Coronary artery (tissue), 2 donors: ENCODE measurements around the gene KLK13.

Source experiments
- DNase-seq: peaks from one replicate; pipeline ENCODE4 v3.0.0-alpha.2; 2017; ENCODE audit warnings: low spot score
- H3K27ac ChIP-seq, 2 donors: fragments of 200-600 bp; sonication (generic); one replicate each; pipeline ENCODE4 v1.5.1; 2016 to 2019
- H3K4me3 ChIP-seq: fragments of 200-600 bp; sonication (generic); 2 replicates; pipeline ENCODE4 v1.5.1; 2016; ENCODE audit warnings: mild to moderate bottlenecking, moderate library complexity
- TF ChIP-seq, protein P1 (sequence below): fragments of 200-600 bp; sonication (generic); IDR thresholded peaks from one replicate; pipeline ENCODE4 v1.5.1; 2019; ENCODE audit warnings: antibody characterized with exemption

KLK13 gene

DNA sequence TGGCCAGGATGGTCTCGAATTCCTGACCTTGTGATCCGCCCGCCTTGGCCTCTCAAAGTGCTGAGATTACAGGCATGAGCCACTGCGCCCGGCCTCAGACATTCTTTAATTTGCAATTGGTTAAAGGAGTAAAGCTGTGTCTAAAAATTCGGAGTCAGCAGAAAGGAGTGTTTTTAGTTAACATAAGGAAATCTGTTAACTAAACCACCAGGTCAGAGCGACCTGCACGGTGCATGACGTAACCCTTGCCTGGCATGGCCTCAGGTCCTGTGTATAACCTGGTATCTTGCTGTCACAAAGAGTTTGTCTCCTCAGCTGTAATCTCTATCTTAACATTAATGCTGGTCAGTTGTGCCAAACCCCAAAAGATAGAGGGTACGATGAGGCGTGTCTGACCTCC, 20.6 kb downstream of the KLK13 start:
- H3K27ac ChIP-seq: no peak overlapping the region
- H3K4me3 ChIP-seq: no peak overlapping the region
- TF ChIP-seq, protein P1, sequence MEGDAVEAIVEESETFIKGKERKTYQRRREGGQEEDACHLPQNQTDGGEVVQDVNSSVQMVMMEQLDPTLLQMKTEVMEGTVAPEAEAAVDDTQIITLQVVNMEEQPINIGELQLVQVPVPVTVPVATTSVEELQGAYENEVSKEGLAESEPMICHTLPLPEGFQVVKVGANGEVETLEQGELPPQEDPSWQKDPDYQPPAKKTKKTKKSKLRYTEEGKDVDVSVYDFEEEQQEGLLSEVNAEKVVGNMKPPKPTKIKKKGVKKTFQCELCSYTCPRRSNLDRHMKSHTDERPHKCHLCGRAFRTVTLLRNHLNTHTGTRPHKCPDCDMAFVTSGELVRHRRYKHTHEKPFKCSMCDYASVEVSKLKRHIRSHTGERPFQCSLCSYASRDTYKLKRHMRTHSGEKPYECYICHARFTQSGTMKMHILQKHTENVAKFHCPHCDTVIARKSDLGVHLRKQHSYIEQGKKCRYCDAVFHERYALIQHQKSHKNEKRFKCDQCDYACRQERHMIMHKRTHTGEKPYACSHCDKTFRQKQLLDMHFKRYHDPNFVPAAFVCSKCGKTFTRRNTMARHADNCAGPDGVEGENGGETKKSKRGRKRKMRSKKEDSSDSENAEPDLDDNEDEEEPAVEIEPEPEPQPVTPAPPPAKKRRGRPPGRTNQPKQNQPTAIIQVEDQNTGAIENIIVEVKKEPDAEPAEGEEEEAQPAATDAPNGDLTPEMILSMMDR: no peak
- no peak for DNase-seq

DNA sequence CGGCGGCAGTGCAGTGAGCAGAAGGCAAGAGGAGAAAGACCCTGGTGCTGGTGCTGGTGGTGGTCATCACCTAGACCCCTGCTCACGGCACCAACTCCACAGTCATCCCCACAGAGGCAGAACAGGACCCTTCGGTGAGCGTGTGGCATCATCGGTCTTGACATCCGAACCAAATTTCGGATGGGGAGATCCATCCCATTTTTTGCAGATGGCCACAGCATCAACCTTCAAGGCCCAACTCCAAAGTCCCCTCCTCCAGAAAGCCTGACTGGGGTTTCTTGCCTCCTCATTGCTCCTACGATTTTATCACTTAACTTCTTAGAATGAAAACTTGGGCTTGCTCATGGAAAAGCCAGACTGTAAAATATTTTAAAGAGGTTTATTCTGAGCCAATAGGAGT, 21.4 kb downstream of the KLK13 start:
- Histone ChIP-seq H3K4me3 (no peak overlapping the region), H3K27ac (no peak overlapping the region)
- no peak for DNase-seq
- TF ChIP-seq, protein P1: no peak

DNA sequence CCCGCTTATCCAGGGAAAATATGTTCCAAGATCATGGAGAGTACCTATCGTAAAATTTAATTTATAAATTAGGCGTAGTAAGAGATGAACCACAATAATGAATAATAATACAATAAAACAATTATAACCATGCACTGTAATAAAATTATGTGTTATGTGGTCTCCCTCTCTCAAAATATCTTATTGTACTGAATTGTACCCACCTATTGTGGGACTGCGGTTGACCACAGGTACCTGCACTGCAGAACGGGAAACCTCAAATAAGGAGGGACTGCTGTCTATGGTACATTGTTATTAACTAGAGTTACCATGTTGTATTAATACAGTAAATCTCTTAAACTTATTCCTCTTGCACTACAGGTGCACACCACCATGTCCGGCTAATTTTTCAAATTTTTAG, 24.7 kb downstream of the KLK13 start:
- TF ChIP-seq, protein P1: no peak
- no peak for DNase-seq
- Histone ChIP-seq H3K4me3 (no peak overlapping the region), H3K27ac (no peak overlapping the region)

DNA sequence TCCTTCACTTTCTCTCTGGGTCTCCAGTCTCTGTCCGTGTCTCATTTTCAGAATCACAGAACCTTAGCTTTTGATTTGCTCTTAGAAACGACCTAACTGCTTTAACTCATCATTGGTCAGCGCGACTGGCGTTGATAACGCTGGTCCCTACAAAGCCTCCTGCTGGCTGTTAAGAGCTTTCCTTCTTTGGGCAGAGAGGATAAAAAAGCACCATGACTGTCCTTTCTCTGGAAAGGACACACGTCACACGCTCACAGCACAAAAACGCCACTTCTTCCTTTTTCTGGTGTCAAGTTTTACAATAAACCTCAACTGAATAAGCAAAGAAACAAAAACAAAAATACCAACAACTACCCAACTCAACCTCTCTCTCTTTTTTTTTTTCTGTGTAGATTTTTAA, 28.4 kb downstream of the KLK13 start:
- no peak for DNase-seq

DNA sequence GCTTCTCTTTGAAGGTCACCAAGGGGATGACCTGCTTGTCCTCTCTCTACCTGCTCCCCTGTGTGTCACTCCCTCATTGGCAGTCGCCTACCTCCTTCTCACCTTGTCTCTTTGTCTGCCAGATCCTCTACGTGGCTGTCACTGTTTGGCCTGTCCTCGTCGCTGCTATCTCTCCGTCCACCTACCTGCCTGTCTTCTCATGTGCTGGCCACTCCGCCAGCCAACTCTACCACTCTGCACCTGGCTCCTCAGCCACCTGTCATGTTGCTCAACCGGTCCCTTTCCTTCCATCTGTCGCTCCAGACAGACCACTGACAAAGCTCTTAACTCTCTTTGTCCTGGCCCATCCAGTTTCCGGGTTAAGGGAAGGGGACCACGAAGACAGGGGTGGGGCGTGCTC, 30.2 kb downstream of the KLK13 start, which contains the start of gene KLK12:
TSS of gene KLK12 (minus strand) at position 299 of the 400 bp plus-strand sequence. CDS start 381 bp downstream, outside the sequence.
- no peak within 1 kb of the TSS for H3K27ac ChIP-seq
- no peak within 1 kb of the TSS for H3K4me3 ChIP-seq
- DNase-seq: no peak
- TF ChIP-seq, protein P1: no peak

More for the DNA sequence above, 28.4 kb downstream of the KLK13 start:
- Histone ChIP-seq H3K4me3 (no peak overlapping the region), H3K27ac (no peak overlapping the region)
- TF ChIP-seq, protein P1: no peak

DNA sequence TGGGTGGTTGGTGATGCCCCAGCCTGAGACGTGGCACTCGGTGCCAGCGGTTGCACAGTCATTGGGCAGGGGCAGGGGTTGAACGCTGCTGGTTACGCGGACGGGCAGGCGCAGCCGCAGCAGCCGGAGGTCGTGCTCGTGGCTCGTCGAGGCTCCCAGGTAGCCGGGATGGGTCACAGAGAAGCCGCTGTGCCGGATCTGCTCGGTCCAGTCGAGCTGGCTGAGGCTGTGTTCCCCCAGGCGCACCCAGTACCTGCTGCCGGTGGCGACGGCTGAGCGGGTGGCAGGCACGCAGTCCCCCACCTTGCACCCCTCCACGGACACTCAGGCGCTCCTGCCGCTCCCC, 33.0 kb downstream of the KLK13 start:
- TF ChIP-seq, protein P1: no peak
- Histone ChIP-seq H3K27ac (no peak overlapping the region), H3K4me3 (no peak overlapping the region)
- peak; percentile 41 for DNase-seq

DNA sequence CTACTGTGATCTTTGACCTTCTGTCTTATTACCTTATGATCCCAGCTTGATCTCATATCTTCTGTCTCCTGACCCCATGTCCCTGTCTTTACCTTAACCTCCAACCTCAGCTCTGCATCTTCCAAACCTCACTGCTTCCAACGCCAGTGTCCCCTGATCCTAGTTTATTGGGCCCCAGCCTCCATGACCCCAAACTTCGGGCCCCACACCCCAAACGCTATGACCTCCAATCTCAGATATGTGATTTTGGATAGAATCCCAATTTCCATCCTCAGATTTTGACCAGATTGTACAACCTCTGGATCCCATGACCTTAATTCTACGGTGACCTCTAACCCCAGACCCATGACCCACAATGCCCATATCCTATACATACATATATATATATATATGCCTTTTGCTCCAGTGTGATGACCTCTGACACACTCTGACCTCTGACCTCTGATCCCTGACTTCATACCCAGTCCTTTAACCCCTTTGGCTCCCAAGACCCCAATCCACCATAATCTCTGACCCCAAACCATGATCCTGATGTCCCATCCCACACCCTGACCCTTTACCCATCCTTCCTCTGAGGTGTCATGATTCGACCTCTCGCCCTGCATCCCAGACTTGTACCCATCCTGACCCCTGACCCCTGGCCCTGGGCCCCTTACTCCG, 33.5 kb downstream of the KLK13 start:
- no peak overlapping the region for H3K27ac ChIP-seq
- DNase-seq: no peak
- TF ChIP-seq, protein P1: no peak
- H3K4me3 ChIP-seq: no peak overlapping the region
